WTC11 (cell line): ENCODE measurements around the gene RMDN3. TPM values are rescaled to one million over a fixed set of nuclear protein-coding genes. Genes with fewer than 3 reads are reported as not detected.
A peak's percentile ranks its signal among the peaks of the same experiment; 100 is the strongest.

Experiments used
- ATAC-seq: fragments of 200-7000 bp; cut with Tn5 transposase; 2 replicates; pipeline ENCODE4 v1.10.0; 2021; ENCODE audit warnings: mild to moderate bottlenecking, moderate library complexity
- CTCF ChIA-PET: fragments of 300-600 bp; sonication (Branson Sonifier 250); formaldehyde crosslinking; loops from one replicate; lab custom pipeline; 2021; ENCODE audit warnings: antibody characterized with exemption; lab: Charles Lee
- POLR2A ChIA-PET: fragments of 350-600 bp; sonication (Branson Sonifier 250); formaldehyde crosslinking; loops from one replicate; lab custom pipeline; 2021; ENCODE audit warnings: antibody characterized with exemption; lab: Charles Lee
- DNase-seq: peaks from one replicate; pipeline ENCODE4 v3.0.0; 2021; ENCODE audit warnings: low spot score
- H3K27ac Mint-ChIP-seq: 2 replicates; pipeline ENCODE4 v1.8.0; 2021; ENCODE audit warnings: mixed read lengths
- H3K27me3 Mint-ChIP-seq: 2 replicates; pipeline ENCODE4 v1.8.0; 2021; ENCODE audit warnings: low read depth, mild to moderate bottlenecking, moderate library complexity, mixed read lengths
- H3K36me3 Mint-ChIP-seq: 2 replicates; pipeline ENCODE4 v1.8.0; 2021; ENCODE audit warnings: mixed read lengths
- H3K4me1 Mint-ChIP-seq: 2 replicates; pipeline ENCODE4 v1.8.0; 2022; ENCODE audit warnings: mixed read lengths
- H3K4me3 Mint-ChIP-seq: 2 replicates; pipeline ENCODE4 v1.8.0; 2021; ENCODE audit warnings: mild to moderate bottlenecking, moderate library complexity, mixed read lengths
- H3K9me3 Mint-ChIP-seq: 2 replicates; pipeline ENCODE4 v1.8.0; 2021; ENCODE audit warnings: mixed read lengths
- ELF4 ChIP-seq: sonication (generic); formaldehyde crosslinking; IDR thresholded peaks from 2 replicates; pipeline ENCODE4 v1.8.1; 2022; ENCODE audit warnings: low read depth, mild to moderate bottlenecking, moderate library complexity, missing genetic modification reagents
- EMX1 ChIP-seq: fragments of 250-450 bp; sonication (Bioruptor Pico); IDR thresholded peaks from 2 replicates; pipeline ENCODE4 v1.8.0; 2021; ENCODE audit warnings: mild to moderate bottlenecking
- FOXK1 ChIP-seq: sonication (generic); formaldehyde crosslinking; IDR thresholded peaks from 2 replicates; pipeline ENCODE4 v1.8.0; 2022; ENCODE audit warnings: mild to moderate bottlenecking, moderate library complexity, missing genetic modification reagents
- HMGA2 ChIP-seq: fragments of 250-450 bp; sonication (Bioruptor Pico); IDR thresholded peaks from 2 replicates; pipeline ENCODE4 v1.4.0; 2021; ENCODE audit warnings: mild to moderate bottlenecking, moderate library complexity
- IRF2 ChIP-seq: sonication (generic); formaldehyde crosslinking; IDR thresholded peaks from 2 replicates; pipeline ENCODE4 v1.8.0; 2022; ENCODE audit warnings: low read depth, missing genetic modification reagents, borderline replicate concordance
- NFATC4 ChIP-seq: fragments of 250-450 bp; sonication (Bioruptor Pico); IDR thresholded peaks from 2 replicates; pipeline ENCODE4 v1.9.0; 2021; ENCODE audit warnings: mild to moderate bottlenecking
- NR2C2 ChIP-seq: sonication (generic); formaldehyde crosslinking; IDR thresholded peaks from 2 replicates; pipeline ENCODE4 v1.8.0; 2022; ENCODE audit warnings: mild to moderate bottlenecking, missing genetic modification reagents
- PRRX2 ChIP-seq: fragments of 250-450 bp; sonication (Bioruptor Pico); IDR thresholded peaks from 2 replicates; pipeline ENCODE4 v1.8.0; 2021; ENCODE audit warnings: mild to moderate bottlenecking
- SOX15 ChIP-seq: fragments of 250-450 bp; sonication (Bioruptor Pico); IDR thresholded peaks from 2 replicates; pipeline ENCODE4 v1.9.0; 2021; ENCODE audit warnings: mild to moderate bottlenecking
- ZNF396 ChIP-seq: fragments of 250-450 bp; sonication (Bioruptor Pico); IDR thresholded peaks from 2 replicates; pipeline ENCODE4 v1.8.0; 2021; ENCODE audit warnings: mild to moderate bottlenecking, moderate library complexity, borderline replicate concordance
- ZNF423 ChIP-seq: fragments of 250-450 bp; sonication (Bioruptor Pico); IDR thresholded peaks from 2 replicates; pipeline ENCODE4 v2.1.2; 2022; ENCODE audit warnings: mild to moderate bottlenecking, moderate library complexity
- total RNA-seq: library from RNA; stranded (reverse); gene quantifications from 3 replicates; pipeline ENCODE4 v1.2.3, GENCODE V29; 2021
- TF ChIP-seq, protein P1 (sequence below): fragments of 250-450 bp; sonication (Bioruptor Pico); IDR thresholded peaks from 2 replicates; pipeline ENCODE4 v2.1.2; 2022; ENCODE audit warnings: mild to moderate bottlenecking, moderate library complexity
- TF ChIP-seq, protein P2 (sequence below): fragments of 250-450 bp; sonication (Bioruptor Pico); IDR thresholded peaks from 2 replicates; pipeline ENCODE4 v1.9.0; 2021; ENCODE audit warnings: mild to moderate bottlenecking, borderline replicate concordance
- TF ChIP-seq, protein P3 (sequence below): fragments of 250-450 bp; sonication (Bioruptor Pico); IDR thresholded peaks from 2 replicates; pipeline ENCODE4 v1.9.0; 2021; ENCODE audit warnings: mild to moderate bottlenecking
- TF ChIP-seq, protein P4 (sequence below): sonication (generic); formaldehyde crosslinking; IDR thresholded peaks from 2 replicates; pipeline ENCODE4 v1.8.1; 2022; ENCODE audit warnings: mild to moderate bottlenecking, moderate library complexity, missing genetic modification reagents
- TF ChIP-seq, protein P5 (sequence below): sonication (generic); formaldehyde crosslinking; conservative IDR thresholded peaks from 2 replicates; pipeline ENCODE4 v1.8.1; 2023; ENCODE audit warnings: mild to moderate bottlenecking, low read depth, missing genetic modification reagents, moderate library complexity

RMDN3 gene
- total RNA-seq, 1 experiment from 2014 or later, result 22.8 TPM

DNA sequence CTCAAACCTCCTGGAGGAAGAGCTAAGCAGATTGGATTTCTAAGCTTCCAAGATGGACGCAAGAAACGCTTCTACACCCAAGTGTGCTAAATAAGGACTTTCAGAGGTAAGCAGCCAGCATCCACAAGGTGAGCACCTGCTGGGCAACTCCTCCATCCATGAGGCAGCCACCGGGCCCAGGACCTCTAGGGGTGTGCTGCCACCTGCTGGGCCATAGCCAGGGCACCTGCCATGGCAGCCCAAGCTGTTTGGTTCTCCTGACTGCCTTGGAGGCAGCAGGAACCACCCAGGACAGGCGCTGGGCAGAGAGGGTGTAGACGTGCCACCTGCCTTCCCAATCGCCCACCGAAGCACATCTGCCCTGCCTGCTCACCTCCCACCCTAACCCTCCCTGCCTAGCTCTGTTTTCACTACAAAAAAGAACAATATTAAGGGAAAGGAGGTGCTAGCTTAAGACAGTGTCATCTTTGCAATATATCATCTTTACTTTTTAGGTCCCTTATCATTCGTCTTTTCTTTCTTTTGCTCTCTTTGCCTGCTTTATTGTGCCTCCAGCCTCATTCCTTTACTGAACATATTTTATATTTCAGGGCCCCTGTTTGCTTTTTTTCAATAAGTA is 27.7 kb upstream of the RMDN3 start:
- H3K27ac Mint-ChIP-seq, result peak overlapping the region; percentile 54
- no peaks in the 10 kb centered on the region for H3K27me3 Mint-ChIP-seq
- DNase-seq (peak; percentile 75), ATAC-seq (peak; percentile 74)
- ChIA-PET POLR2A (interaction anchor here (0.5 to 1.1 kb wide), 4 partner anchors 12 to 80 kb away, joined by 3 to 5 read pairs (median 4); no protein-coding TSS in a partner anchor), CTCF (interaction anchor here (0.7 to 2.7 kb wide), 19 partner anchors 11 to 193 kb away, joined by 3 to 21 read pairs (median 5); partner anchors contain the start of genes DNAJC17, GCHFR, RAD51 and VPS18)
- peaks cover 7% of the 10 kb centered on the region for H3K36me3 Mint-ChIP-seq
- H3K4me1 Mint-ChIP-seq, result peaks cover 37% of the 10 kb centered on the region
- H3K4me3 Mint-ChIP-seq, result no peak overlapping the region
- no peak for TF ChIP-seq NR2C2 (CRISPR knock-in tag)
- peak; percentile 45; the same call in 1 of the 2 replicates for TF ChIP-seq ZNF423 (CRISPR knock-in tag)
- H3K9me3 Mint-ChIP-seq, result no peaks in the 10 kb centered on the region

DNA sequence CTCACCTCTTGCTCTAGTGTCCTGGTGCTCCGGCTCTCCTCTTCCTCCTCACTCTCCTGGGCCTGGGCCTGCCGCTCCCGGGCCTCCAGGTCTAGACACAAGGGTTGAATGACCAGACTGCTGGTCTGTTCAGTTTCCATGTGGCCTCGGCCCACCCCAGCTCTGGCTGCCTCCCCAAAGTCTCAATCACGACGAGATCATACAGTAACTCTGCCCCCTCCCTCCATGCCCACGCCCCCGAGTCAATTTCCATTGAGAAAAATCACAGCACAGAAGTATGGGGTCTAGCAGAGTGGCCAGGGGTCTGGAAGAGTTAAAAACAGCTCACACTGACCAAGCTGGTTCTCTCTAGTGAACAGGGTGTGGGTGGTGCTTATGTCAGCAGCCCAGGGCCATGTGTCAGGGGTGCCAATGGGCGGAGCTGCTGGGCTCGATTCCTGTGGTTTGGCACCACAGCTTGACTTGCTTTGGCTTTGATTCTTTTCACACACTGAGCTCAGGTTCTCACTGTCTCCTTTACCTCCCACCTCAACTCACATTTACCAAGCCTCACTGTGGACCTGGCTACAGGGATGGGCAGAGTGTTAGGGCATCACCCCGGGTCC is 21.6 kb upstream of the RMDN3 start:
- Mint-ChIP-seq H3K9me3 (no peaks in the 10 kb centered on the region), H3K27me3 (no peaks in the 10 kb centered on the region), H3K4me1 (no peaks in the 10 kb centered on the region), H3K27ac (no peak overlapping the region), H3K36me3 (peaks cover 27% of the 10 kb centered on the region), H3K4me3 (no peak overlapping the region)
- ChIA-PET POLR2A (no interaction called here), CTCF (interaction anchor here (0.6 to 1.5 kb wide), 2 partner anchors 11 to 81 kb away, joined by 3 to 4 read pairs; no protein-coding TSS in a partner anchor)
- ATAC-seq, result no peak
- no peak for DNase-seq
- no peak for TF ChIP-seq NR2C2 (CRISPR knock-in tag)
- TF ChIP-seq HMGA2 (CRISPR knock-in tag), result no peak
- TF ChIP-seq ELF4 (CRISPR knock-in tag), result no peak
- no peak for TF ChIP-seq IRF2 (CRISPR knock-in tag)
- TF ChIP-seq ZNF396 (CRISPR knock-in tag), result no peak
- TF ChIP-seq FOXK1 (CRISPR knock-in tag), result no peak
- TF ChIP-seq PRRX2 (CRISPR knock-in tag), result no peak
- TF ChIP-seq, protein P1, sequence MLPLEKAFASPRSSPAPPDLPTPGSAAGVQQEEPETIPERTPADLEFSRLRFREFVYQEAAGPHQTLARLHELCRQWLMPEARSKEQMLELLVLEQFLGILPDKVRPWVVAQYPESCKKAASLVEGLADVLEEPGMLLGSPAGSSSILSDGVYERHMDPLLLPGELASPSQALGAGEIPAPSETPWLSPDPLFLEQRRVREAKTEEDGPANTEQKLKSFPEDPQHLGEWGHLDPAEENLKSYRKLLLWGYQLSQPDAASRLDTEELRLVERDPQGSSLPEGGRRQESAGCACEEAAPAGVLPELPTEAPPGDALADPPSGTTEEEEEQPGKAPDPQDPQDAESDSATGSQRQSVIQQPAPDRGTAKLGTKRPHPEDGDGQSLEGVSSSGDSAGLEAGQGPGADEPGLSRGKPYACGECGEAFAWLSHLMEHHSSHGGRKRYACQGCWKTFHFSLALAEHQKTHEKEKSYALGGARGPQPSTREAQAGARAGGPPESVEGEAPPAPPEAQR (CRISPR knock-in tag), result no peak
- TF ChIP-seq, protein P2, sequence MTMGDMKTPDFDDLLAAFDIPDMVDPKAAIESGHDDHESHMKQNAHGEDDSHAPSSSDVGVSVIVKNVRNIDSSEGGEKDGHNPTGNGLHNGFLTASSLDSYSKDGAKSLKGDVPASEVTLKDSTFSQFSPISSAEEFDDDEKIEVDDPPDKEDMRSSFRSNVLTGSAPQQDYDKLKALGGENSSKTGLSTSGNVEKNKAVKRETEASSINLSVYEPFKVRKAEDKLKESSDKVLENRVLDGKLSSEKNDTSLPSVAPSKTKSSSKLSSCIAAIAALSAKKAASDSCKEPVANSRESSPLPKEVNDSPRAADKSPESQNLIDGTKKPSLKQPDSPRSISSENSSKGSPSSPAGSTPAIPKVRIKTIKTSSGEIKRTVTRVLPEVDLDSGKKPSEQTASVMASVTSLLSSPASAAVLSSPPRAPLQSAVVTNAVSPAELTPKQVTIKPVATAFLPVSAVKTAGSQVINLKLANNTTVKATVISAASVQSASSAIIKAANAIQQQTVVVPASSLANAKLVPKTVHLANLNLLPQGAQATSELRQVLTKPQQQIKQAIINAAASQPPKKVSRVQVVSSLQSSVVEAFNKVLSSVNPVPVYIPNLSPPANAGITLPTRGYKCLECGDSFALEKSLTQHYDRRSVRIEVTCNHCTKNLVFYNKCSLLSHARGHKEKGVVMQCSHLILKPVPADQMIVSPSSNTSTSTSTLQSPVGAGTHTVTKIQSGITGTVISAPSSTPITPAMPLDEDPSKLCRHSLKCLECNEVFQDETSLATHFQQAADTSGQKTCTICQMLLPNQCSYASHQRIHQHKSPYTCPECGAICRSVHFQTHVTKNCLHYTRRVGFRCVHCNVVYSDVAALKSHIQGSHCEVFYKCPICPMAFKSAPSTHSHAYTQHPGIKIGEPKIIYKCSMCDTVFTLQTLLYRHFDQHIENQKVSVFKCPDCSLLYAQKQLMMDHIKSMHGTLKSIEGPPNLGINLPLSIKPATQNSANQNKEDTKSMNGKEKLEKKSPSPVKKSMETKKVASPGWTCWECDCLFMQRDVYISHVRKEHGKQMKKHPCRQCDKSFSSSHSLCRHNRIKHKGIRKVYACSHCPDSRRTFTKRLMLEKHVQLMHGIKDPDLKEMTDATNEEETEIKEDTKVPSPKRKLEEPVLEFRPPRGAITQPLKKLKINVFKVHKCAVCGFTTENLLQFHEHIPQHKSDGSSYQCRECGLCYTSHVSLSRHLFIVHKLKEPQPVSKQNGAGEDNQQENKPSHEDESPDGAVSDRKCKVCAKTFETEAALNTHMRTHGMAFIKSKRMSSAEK (CRISPR knock-in tag), result no peak
- TF ChIP-seq SOX15 (CRISPR knock-in tag), result no peak
- TF ChIP-seq, protein P3, sequence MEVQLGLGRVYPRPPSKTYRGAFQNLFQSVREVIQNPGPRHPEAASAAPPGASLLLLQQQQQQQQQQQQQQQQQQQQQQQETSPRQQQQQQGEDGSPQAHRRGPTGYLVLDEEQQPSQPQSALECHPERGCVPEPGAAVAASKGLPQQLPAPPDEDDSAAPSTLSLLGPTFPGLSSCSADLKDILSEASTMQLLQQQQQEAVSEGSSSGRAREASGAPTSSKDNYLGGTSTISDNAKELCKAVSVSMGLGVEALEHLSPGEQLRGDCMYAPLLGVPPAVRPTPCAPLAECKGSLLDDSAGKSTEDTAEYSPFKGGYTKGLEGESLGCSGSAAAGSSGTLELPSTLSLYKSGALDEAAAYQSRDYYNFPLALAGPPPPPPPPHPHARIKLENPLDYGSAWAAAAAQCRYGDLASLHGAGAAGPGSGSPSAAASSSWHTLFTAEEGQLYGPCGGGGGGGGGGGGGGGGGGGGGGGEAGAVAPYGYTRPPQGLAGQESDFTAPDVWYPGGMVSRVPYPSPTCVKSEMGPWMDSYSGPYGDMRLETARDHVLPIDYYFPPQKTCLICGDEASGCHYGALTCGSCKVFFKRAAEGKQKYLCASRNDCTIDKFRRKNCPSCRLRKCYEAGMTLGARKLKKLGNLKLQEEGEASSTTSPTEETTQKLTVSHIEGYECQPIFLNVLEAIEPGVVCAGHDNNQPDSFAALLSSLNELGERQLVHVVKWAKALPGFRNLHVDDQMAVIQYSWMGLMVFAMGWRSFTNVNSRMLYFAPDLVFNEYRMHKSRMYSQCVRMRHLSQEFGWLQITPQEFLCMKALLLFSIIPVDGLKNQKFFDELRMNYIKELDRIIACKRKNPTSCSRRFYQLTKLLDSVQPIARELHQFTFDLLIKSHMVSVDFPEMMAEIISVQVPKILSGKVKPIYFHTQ, result no peak
- TF ChIP-seq, protein P4, sequence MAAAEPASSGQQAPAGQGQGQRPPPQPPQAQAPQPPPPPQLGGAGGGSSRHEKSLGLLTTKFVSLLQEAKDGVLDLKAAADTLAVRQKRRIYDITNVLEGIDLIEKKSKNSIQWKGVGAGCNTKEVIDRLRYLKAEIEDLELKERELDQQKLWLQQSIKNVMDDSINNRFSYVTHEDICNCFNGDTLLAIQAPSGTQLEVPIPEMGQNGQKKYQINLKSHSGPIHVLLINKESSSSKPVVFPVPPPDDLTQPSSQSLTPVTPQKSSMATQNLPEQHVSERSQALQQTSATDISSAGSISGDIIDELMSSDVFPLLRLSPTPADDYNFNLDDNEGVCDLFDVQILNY (CRISPR knock-in tag), result no peak
- TF ChIP-seq, protein P5, sequence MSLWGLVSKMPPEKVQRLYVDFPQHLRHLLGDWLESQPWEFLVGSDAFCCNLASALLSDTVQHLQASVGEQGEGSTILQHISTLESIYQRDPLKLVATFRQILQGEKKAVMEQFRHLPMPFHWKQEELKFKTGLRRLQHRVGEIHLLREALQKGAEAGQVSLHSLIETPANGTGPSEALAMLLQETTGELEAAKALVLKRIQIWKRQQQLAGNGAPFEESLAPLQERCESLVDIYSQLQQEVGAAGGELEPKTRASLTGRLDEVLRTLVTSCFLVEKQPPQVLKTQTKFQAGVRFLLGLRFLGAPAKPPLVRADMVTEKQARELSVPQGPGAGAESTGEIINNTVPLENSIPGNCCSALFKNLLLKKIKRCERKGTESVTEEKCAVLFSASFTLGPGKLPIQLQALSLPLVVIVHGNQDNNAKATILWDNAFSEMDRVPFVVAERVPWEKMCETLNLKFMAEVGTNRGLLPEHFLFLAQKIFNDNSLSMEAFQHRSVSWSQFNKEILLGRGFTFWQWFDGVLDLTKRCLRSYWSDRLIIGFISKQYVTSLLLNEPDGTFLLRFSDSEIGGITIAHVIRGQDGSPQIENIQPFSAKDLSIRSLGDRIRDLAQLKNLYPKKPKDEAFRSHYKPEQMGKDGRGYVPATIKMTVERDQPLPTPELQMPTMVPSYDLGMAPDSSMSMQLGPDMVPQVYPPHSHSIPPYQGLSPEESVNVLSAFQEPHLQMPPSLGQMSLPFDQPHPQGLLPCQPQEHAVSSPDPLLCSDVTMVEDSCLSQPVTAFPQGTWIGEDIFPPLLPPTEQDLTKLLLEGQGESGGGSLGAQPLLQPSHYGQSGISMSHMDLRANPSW (CRISPR knock-in tag), result no peak
- no peak for TF ChIP-seq NFATC4 (CRISPR knock-in tag)
- no peak for TF ChIP-seq EMX1
